K562 (cell line): Measurements from ENCODE around the gene NTM. TPM values are rescaled to one million over a fixed set of nuclear protein-coding genes. Genes with fewer than 3 reads are reported as not detected.

Experiments
- ATAC-seq: fragments of 200-7000 bp; cut with Tn5 transposase; 3 replicates; pipeline ENCODE4 v1.9.1; 2020; ENCODE audit warnings: moderate library complexity
- BruUV-seq: library from RNA; stranded (reverse); fragments of 400-500 nt; replicated peaks from 2 replicates; lab custom pipeline; 2021; lab: Mats Ljungman, UMichigan
- CTCF ChIA-PET: fragments of 300-600 bp; formaldehyde crosslinking; extraction: SDS; loops from one replicate; lab custom pipeline; 2021; ENCODE audit warnings: low intra/inter-chr PET ratio; lab: Yijun Ruan, JAX
- POLR2A ChIA-PET: fragments of 300-600, 350-650 bp; sonication (Branson Sonifier 250); formaldehyde crosslinking; extraction: SDS; loops from one replicate; lab custom pipeline; 2021; ENCODE audit warnings: antibody characterized with exemption, inconsistent platforms; lab: Yijun Ruan, JAX
- DNase-seq, 4 experiments: peaks; one replicate each; pipeline versions ENCODE4 v3.0.0 to v3.0.0-alpha.2; 2011 to 2018; ENCODE audit warnings: low spot score in 3 of 4, mixed read lengths in 3 of 4; ENCODE audit errors: extremely low read depth in 1 of 4
- FAIRE-seq: peaks from 2 replicates; lab custom pipeline; 2011; peaks lifted over from hg19 to GRCh38; lab: Jason Lieb, UNC
- H2AFZ ChIP-seq: 2 replicates; pipeline ENCODE4 v1.6.0; 2011; ENCODE audit warnings: low read depth, low read length, control low read depth, inconsistent platforms
- H3K27ac ChIP-seq: fragments of 200-600 bp; 3 replicates; pipeline ENCODE4 v1.8.0; 2011; ENCODE audit warnings: low read depth, mild to moderate bottlenecking, control low read depth, inconsistent platforms, low read length, moderate library complexity, mixed read lengths; ENCODE audit errors: extremely low read depth
- H3K27me3 ChIP-seq, 2 experiments: fragments of 300-600 bp in 1 of 2; 2 replicates in 1 of 2; 3 replicates in 1 of 2; pipeline versions ENCODE4 v1.6.0 to v1.8.0; 2011; ENCODE audit warnings: inconsistent platforms in 2 of 2, low read length in 2 of 2, mild to moderate bottlenecking in 1 of 2, mixed read lengths in 1 of 2, moderate library complexity in 1 of 2; ENCODE audit not compliant: control insufficient read depth in 2 of 2, insufficient read depth in 2 of 2
- H3K36me3 ChIP-seq: fragments of 300-600 bp; 3 replicates; pipeline ENCODE4 v1.8.0; 2011; ENCODE audit warnings: mild to moderate bottlenecking, low read length, inconsistent platforms; ENCODE audit not compliant: control insufficient read depth, insufficient read depth
- H3K4me1 ChIP-seq, 2 experiments: fragments of 200-600 bp in 1 of 2; replicated peaks in 1 of 2; 2 replicates in 1 of 2; 3 replicates in 1 of 2; pipeline versions ENCODE4 v1.5.1 to v1.8.0; 2011; ENCODE audit warnings: inconsistent platforms in 2 of 2, low read length in 2 of 2, mild to moderate bottlenecking in 1 of 2, mixed read lengths in 1 of 2, moderate library complexity in 1 of 2; ENCODE audit not compliant: control insufficient read depth in 2 of 2, insufficient read depth in 2 of 2
- H3K4me2 ChIP-seq: 2 replicates; pipeline ENCODE4 v1.6.1; 2011; ENCODE audit warnings: low read length, control low read depth, inconsistent platforms, mixed read lengths; ENCODE audit not compliant: insufficient read depth
- H3K4me3 ChIP-seq: fragments of 200-600 bp; sonication (generic), shearing (Covaris generic); 2 replicates; pipeline ENCODE4 v1.5.1; 2016; ENCODE audit warnings: control low read depth, inconsistent platforms
- H3K79me2 ChIP-seq: fragments of 200-600 bp; 3 replicates; pipeline ENCODE4 v1.8.0; 2011; ENCODE audit warnings: low read length, inconsistent platforms; ENCODE audit not compliant: control insufficient read depth, insufficient read depth
- H3K9ac ChIP-seq, 2 experiments: 2 replicates each; pipeline versions ENCODE4 v1.6.0 to v1.6.1; 2011; ENCODE audit warnings: low read depth in 2 of 2, low read length in 2 of 2, control low read depth in 1 of 2, inconsistent platforms in 1 of 2, mild to moderate bottlenecking in 1 of 2, mixed read lengths in 1 of 2; ENCODE audit not compliant: insufficient read depth in 1 of 2
- H3K9me1 ChIP-seq: one replicate; pipeline ENCODE4 v1.6.0; 2011; ENCODE audit warnings: inconsistent platforms, mild to moderate bottlenecking, low read length, moderate library complexity; ENCODE audit not compliant: control insufficient read depth, insufficient read depth
- H3K9me3 ChIP-seq: replicated peaks from 2 replicates; pipeline ENCODE4 v1.5.1; 2011; ENCODE audit warnings: low read depth, low read length, inconsistent platforms; ENCODE audit not compliant: control insufficient read depth, insufficient read depth
- H4K20me1 ChIP-seq: replicated peaks from 2 replicates; pipeline ENCODE4 v1.6.1; 2011; ENCODE audit warnings: low read length, inconsistent platforms, mixed read lengths; ENCODE audit not compliant: control insufficient read depth, insufficient read depth
- ELF4 ChIP-seq: fragments of 450-650 bp; formaldehyde crosslinking; IDR thresholded peaks from 2 replicates; pipeline ENCODE4 v1.4.0; 2022; ENCODE audit warnings: missing genetic modification characterization
- MCM3 ChIP-seq: fragments of 450-650 bp; IDR thresholded peaks from 2 replicates; pipeline ENCODE4 v1.6.1; 2016
- ZNF77 ChIP-seq: fragments of 250-450 bp; sonication (Bioruptor Pico); IDR thresholded peaks from 2 replicates; pipeline ENCODE4 v1.5.0; 2020
- WGBS: fragments of 100-300 bp; shearing (Covaris generic); methylation state at CpG from one replicate; pipeline ENCODE4 v1.1.6; 2016; ENCODE audit warnings: low coverage, mixed read lengths; ENCODE audit not compliant: insufficient coverage; ENCODE audit errors: missing lambda C conversion rate; 5-methylcytosine and 5-hydroxymethylcytosine counted together
- in situ Hi-C: fragments of 300-500 bp; cut with MboI; formaldehyde crosslinking; loops from 4 replicates; pipeline ENCODE4 v1.15.0; 2018; ENCODE audit warnings: inconsistent platforms, mixed read lengths
- intact Hi-C: fragments of 100-400 bp; cut with micrococcal nuclease; formaldehyde crosslinking; loops from 2 replicates; pipeline ENCODE4 v1.14.2; 2022
- polyA plus RNA-seq, 8 experiments: library from polyadenylated mRNA; depleted of rRNA in 4 of 8; stranded (reverse) in 5 of 8; unstranded in 3 of 8; fragments of >200 nt; fragmentation: Nextera tagmentation in 2 of 8; fragmentation: Illumina TruSeq in 1 of 8; extraction: Ambion mirVana in 2 of 8; extraction: Trizol in 1 of 8; gene quantifications; 2 replicates each; pipeline versions ENCODE4 v1.2.1 to v1.2.3, GENCODE V29; 2011 to 2014; ENCODE audit warnings: inconsistent platforms in 1 of 8, missing spikeins in 1 of 8
- total RNA-seq, 7 experiments: library from RNA; depleted of rRNA in 6 of 7; stranded (reverse); fragments of >200 nt in 6 of 7; fragmentation: Illumina TruSeq in 2 of 7; extraction: Trizol in 2 of 7; gene quantifications; 2 replicates each; pipeline versions ENCODE4 v1.2.1 to v1.2.3, GENCODE V29; 2011 to 2021; ENCODE audit warnings: low replicate concordance in 1 of 7
- TF ChIP-seq, protein P1 (sequence below): sonication (generic); formaldehyde crosslinking; IDR thresholded peaks from 2 replicates; pipeline ENCODE4 v1.8.0; 2022; ENCODE audit warnings: mild to moderate bottlenecking, missing genetic modification reagents

Gene NTM
- total and polyA plus RNA-seq, 9 of the 15 experiments (the other 6 are each of a cell fraction or from before 2014, with no cell fraction given), result not detected

- in situ Hi-C loops (no loop called here), intact Hi-C loops (no loop called here)
- Histone ChIP-seq H3K4me1 (no peaks in the 10 kb centered on the region), H3K9me3 (no peaks in the 10 kb centered on the region), H3K9ac (no peak overlapping the region), H3K79me2 (no peaks in the 10 kb centered on the region), H3K4me3 (no peak overlapping the region), H3K4me2 (no peak overlapping the region), H2AFZ (no peak overlapping the region), H3K27me3 (peaks cover 0 to 7% of the 10 kb centered on the region in 2 experiments; a peak in 2 of 5 replicates), H3K36me3 (no peaks in the 10 kb centered on the region), H3K27ac (no peak overlapping the region), H4K20me1 (no peaks in the 10 kb centered on the region), H3K9me1 (no peaks in the 10 kb centered on the region)
- no TSS peak for BruUV-seq
- CTCF ChIA-PET, result no interaction called here
- ATAC-seq (no peak), FAIRE-seq (no peak), DNase-seq (no peak)
- TF ChIP-seq, protein P1, sequence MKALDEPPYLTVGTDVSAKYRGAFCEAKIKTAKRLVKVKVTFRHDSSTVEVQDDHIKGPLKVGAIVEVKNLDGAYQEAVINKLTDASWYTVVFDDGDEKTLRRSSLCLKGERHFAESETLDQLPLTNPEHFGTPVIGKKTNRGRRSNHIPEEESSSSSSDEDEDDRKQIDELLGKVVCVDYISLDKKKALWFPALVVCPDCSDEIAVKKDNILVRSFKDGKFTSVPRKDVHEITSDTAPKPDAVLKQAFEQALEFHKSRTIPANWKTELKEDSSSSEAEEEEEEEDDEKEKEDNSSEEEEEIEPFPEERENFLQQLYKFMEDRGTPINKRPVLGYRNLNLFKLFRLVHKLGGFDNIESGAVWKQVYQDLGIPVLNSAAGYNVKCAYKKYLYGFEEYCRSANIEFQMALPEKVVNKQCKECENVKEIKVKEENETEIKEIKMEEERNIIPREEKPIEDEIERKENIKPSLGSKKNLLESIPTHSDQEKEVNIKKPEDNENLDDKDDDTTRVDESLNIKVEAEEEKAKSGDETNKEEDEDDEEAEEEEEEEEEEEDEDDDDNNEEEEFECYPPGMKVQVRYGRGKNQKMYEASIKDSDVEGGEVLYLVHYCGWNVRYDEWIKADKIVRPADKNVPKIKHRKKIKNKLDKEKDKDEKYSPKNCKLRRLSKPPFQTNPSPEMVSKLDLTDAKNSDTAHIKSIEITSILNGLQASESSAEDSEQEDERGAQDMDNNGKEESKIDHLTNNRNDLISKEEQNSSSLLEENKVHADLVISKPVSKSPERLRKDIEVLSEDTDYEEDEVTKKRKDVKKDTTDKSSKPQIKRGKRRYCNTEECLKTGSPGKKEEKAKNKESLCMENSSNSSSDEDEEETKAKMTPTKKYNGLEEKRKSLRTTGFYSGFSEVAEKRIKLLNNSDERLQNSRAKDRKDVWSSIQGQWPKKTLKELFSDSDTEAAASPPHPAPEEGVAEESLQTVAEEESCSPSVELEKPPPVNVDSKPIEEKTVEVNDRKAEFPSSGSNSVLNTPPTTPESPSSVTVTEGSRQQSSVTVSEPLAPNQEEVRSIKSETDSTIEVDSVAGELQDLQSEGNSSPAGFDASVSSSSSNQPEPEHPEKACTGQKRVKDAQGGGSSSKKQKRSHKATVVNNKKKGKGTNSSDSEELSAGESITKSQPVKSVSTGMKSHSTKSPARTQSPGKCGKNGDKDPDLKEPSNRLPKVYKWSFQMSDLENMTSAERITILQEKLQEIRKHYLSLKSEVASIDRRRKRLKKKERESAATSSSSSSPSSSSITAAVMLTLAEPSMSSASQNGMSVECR, result no peak
- TF ChIP-seq ZNF77 (CRISPR knock-in tag) (no peak), ELF4 (no peak), MCM3 (no peak)
- WGBS, result 1% methylated on average over 9 of the region's 9 CpGs
- POLR2A ChIA-PET, result no interaction called here
Observed at GRCh38 chr11:131454989-131455388, 84.6 kb downstream of the NTM start.
